ENCODE results near the gene ASIC5. TPM values are rescaled to one million over a fixed set of nuclear protein-coding genes. Genes with fewer than 3 reads are reported as not detected.

The ASIC5 gene
- total RNA-seq, 1 experiment from 2014 or later, result not detected

GRCh38 chr4:155911905-155912304, 45.8 kb upstream of the ASIC5 start:
- Histone ChIP-seq H3K23ac (ENCODE audit: insufficient read length, low read depth, low read length) (no peak overlapping the region), H3K4me2 (ENCODE audit: insufficient read depth, insufficient read length, low read length) (no peak overlapping the region), H4K5ac (ENCODE audit: insufficient read length, low read depth, low read length) (no peak overlapping the region), H3K9me3 (ENCODE audit: control insufficient read depth, low read depth, low read length) (no peaks in the 10 kb centered on the region), H3K27me3 (ENCODE audit: insufficient read depth, low read length) (no peaks in the 10 kb centered on the region), H3K14ac (ENCODE audit: insufficient read depth, low read length) (no peak overlapping the region), H3K27ac (ENCODE audit: insufficient read length, low read depth, low read length) (no peak overlapping the region), H3K56ac (ENCODE audit: insufficient read length, low read depth, low read length) (no peak overlapping the region), H4K91ac (ENCODE audit: insufficient read length, low read depth, low read length) (no peak overlapping the region), H2AFZ (ENCODE audit: low read length) (no peak overlapping the region), H3K9ac (ENCODE audit: extremely low read depth, insufficient read length, low read length) (no peak overlapping the region), H2BK12ac (ENCODE audit: insufficient read length, low read depth, low read length) (no peak overlapping the region), H2BK120ac (ENCODE audit: low read depth, low read length, poor library complexity, severe bottlenecking) (no peak overlapping the region), H3K79me1 (ENCODE audit: insufficient read depth, low read depth, low read length, poor library complexity, severe bottlenecking) (no peaks in the 10 kb centered on the region), H3K18ac (ENCODE audit: insufficient read length, low read depth, low read length) (no peak overlapping the region), H2BK5ac (ENCODE audit: insufficient read length, low read length) (no peak overlapping the region), H3K4me1 (ENCODE audit: insufficient read depth, low read length) (no peaks in the 10 kb centered on the region), H3K4ac (ENCODE audit: low read depth, low read length) (no peak overlapping the region), H2BK15ac (ENCODE audit: low read depth, low read length) (no peak overlapping the region), H2AK5ac (ENCODE audit: insufficient read length, low read length) (no peak overlapping the region), H3K79me2 (ENCODE audit: insufficient read depth, low read length) (no peaks in the 10 kb centered on the region), H3T11ph (ENCODE audit: low read length) (no peak overlapping the region), H3K23me2 (ENCODE audit: insufficient read length, low read depth, low read length, poor library complexity, severe bottlenecking) (no peaks in the 10 kb centered on the region), H2BK20ac (ENCODE audit: low read depth, low read length, poor library complexity, severe bottlenecking) (no peak overlapping the region), H4K20me1 (ENCODE audit: control insufficient read depth, insufficient read depth, insufficient read length) (no peaks in the 10 kb centered on the region), H4K8ac (replicated peaks; ENCODE audit: insufficient read length, low read depth, low read length) (no peak overlapping the region)
- no peak overlapping the region for H3K27ac Mint-ChIP-seq
- no peak overlapping the region for H3K4me3 Mint-ChIP-seq
- DNase-seq, result no peak
- H3K4me1 Mint-ChIP-seq, result 0 out of 4 replicates have a peak, but pooled peaks cover 0 to 3% of the 10 kb centered on the region in 2 experiments
- H3K36me3 Mint-ChIP-seq (ENCODE audit: insufficient read depth in 1 of 3, low read depth in 3 of 3), result no peaks in the 10 kb centered on the region
- WGBS (ENCODE audit: extremely low coverage, insufficient read length, low lambda C conversion rate), result no CpG with 5 or more reads among the region's 1 CpG
- TF ChIP-seq CTCF (conservative IDR thresholded peaks at IDR 0.05), result no peak
- no peaks in the 10 kb centered on the region for H3K27me3 Mint-ChIP-seq (ENCODE audit: low read depth)
- no peaks in the 10 kb centered on the region for H3K9me3 Mint-ChIP-seq
